ENCODE measurements around the gene DBNDD1.

DBNDD1 gene

GRCh38 chr16:90053902-90054500 is 34.7 kb upstream of the DBNDD1 start:
- Mint-ChIP-seq H3K36me3 (ENCODE audit: low read depth) (peaks cover 12% of the 10 kb centered on the region), H3K9me3 (peaks cover 40% of the 10 kb centered on the region), H3K27ac (no peak overlapping the region), H3K27me3 (ENCODE audit: low read depth) (peaks cover 22% of the 10 kb centered on the region), H3K4me1 (peaks cover 6% of the 10 kb centered on the region), H3K4me3 (no peak overlapping the region)
- no peak for TF ChIP-seq CTCF (IDR thresholded peaks at IDR 0.05; ENCODE audit: unreplicated experiment in 3 of 3)

GRCh38 chr16:90050969-90051368 is 31.7 kb upstream of the DBNDD1 start:
- peaks cover 26% of the 10 kb centered on the region for H3K9me3 Mint-ChIP-seq
- H3K4me3 Mint-ChIP-seq = no peak overlapping the region
- H3K27ac Mint-ChIP-seq = no peak overlapping the region
- no peak for TF ChIP-seq CTCF (IDR thresholded peaks at IDR 0.05; ENCODE audit: unreplicated experiment in 3 of 3)
- peaks cover 12% of the 10 kb centered on the region for H3K36me3 Mint-ChIP-seq (ENCODE audit: low read depth)
- peaks cover 23% of the 10 kb centered on the region for H3K4me1 Mint-ChIP-seq
- peaks cover 10% of the 10 kb centered on the region for H3K27me3 Mint-ChIP-seq (ENCODE audit: low read depth)

- Mint-ChIP-seq H3K4me1 (peaks cover 23% of the 10 kb centered on the region), H3K27ac (peak overlapping the region; percentile 67 to 90 (median 83)), H3K27me3 (ENCODE audit: low read depth) (peaks cover 10% of the 10 kb centered on the region), H3K4me3 (peak overlapping the region; percentile 45 to 78 (median 50)), H3K9me3 (peaks cover 12% of the 10 kb centered on the region), H3K36me3 (ENCODE audit: low read depth) (peaks cover 6% of the 10 kb centered on the region)
- TF ChIP-seq CTCF (IDR thresholded peaks at IDR 0.05; ENCODE audit: unreplicated experiment in 3 of 3) = no peak
Observed at GRCh38 chr16:90048737-90049330, 29.6 kb upstream of the DBNDD1 start.

GRCh38 chr16:90048347-90048722 is 29.1 kb upstream of the DBNDD1 start:
- Mint-ChIP-seq H3K4me1 (peaks cover 23% of the 10 kb centered on the region), H3K27me3 (ENCODE audit: low read depth) (peaks cover 10% of the 10 kb centered on the region), H3K9me3 (peaks cover 9% of the 10 kb centered on the region), H3K27ac (peak overlapping the region; percentile 67 to 90 (median 83)), H3K36me3 (ENCODE audit: low read depth) (peaks cover 4% of the 10 kb centered on the region), H3K4me3 (peak overlapping the region; percentile 45 to 78 (median 50))
- no peak for TF ChIP-seq CTCF (IDR thresholded peaks at IDR 0.05; ENCODE audit: unreplicated experiment in 3 of 3)

GRCh38 chr16:90047714-90048346 is 28.6 kb upstream of the DBNDD1 start:
- peak overlapping the region; percentile 67 to 90 (median 83) for H3K27ac Mint-ChIP-seq

More at GRCh38 chr16:90047714-90048346, 28.6 kb upstream of the DBNDD1 start:
- H3K4me3 Mint-ChIP-seq = peak overlapping the region; percentile 45 to 78 (median 50)
- peaks cover 4% of the 10 kb centered on the region for H3K9me3 Mint-ChIP-seq
- H3K4me1 Mint-ChIP-seq = peaks cover 23% of the 10 kb centered on the region
- H3K27me3 Mint-ChIP-seq (ENCODE audit: low read depth) = peaks cover 10% of the 10 kb centered on the region
- H3K36me3 Mint-ChIP-seq (ENCODE audit: low read depth) = no peaks in the 10 kb centered on the region
- TF ChIP-seq CTCF (IDR thresholded peaks at IDR 0.05; ENCODE audit: unreplicated experiment in 3 of 3) = no peak
